Measurements from ENCODE around the gene DENND1A.

- no peak for TF ChIP-seq REST (IDR thresholded peaks at IDR 0.05; ENCODE audit: insufficient read depth in 1 of 2, low read depth in 2 of 2, low read length in 1 of 2)
- no peak for TF ChIP-seq CTCF (IDR thresholded peaks at IDR 0.05)
Observed at GRCh38 chr9:123483191-123483803, 446.6 kb downstream of the DENND1A start.
